Stomach smooth muscle (tissue), 2 donors: ENCODE data around the gene NPPC.
"Not testable (repeated sequence)": the region's sequence is repeated elsewhere in the genome, so short reads cannot be mapped to it uniquely, and the experiment has no call there.

Source experiments
- H3K27ac ChIP-seq: one replicate; pipeline ENCODE4 v1.7.0; 2013; ENCODE audit warnings: mild to moderate bottlenecking, low read length, inconsistent platforms
- H3K27me3 ChIP-seq, 2 donors: one replicate each; pipeline ENCODE4 v1.7.0; 2013; ENCODE audit warnings: low read length in 2 of 2; ENCODE audit not compliant: insufficient read depth in 2 of 2, control insufficient read depth in 1 of 2
- H3K36me3 ChIP-seq, 2 donors: one replicate each; pipeline ENCODE4 v1.7.0; 2013; ENCODE audit warnings: low read length in 2 of 2; ENCODE audit not compliant: control insufficient read depth in 2 of 2, insufficient read depth in 2 of 2
- H3K4me1 ChIP-seq: one replicate; pipeline ENCODE4 v1.7.0; 2013; ENCODE audit warnings: low read length; ENCODE audit not compliant: control insufficient read depth, insufficient read depth
- H3K4me3 ChIP-seq, 2 donors: one replicate each; pipeline ENCODE4 v1.7.0; 2013; ENCODE audit warnings: low read length in 2 of 2
- H3K9ac ChIP-seq, 2 donors: one replicate each; pipeline ENCODE4 v1.7.0; 2013; ENCODE audit warnings: low read length in 2 of 2, mild to moderate bottlenecking in 1 of 2
- H3K9me3 ChIP-seq, 2 donors: one replicate each; pipeline ENCODE4 v1.7.0; 2013; ENCODE audit warnings: low read length in 2 of 2; ENCODE audit not compliant: control insufficient read depth in 2 of 2
- donor health status: healthy.
- donor health status: Pancreatic carcinoma.

The NPPC gene

GRCh38 chr2:231884438-231885140 lies 41.6 kb downstream of the NPPC start:
- peaks cover 5% of the 10 kb centered on the region for H3K4me1 ChIP-seq
- no peak overlapping the region for H3K9ac ChIP-seq
- H3K4me3 ChIP-seq, result no peak overlapping the region
- H3K9me3 ChIP-seq, result peaks cover 0 to 5% of the 10 kb centered on the region in 2 donors
- H3K36me3 ChIP-seq, result no peaks in the 10 kb centered on the region
- H3K27me3 ChIP-seq, result no peaks in the 10 kb centered on the region
- no peak overlapping the region for H3K27ac ChIP-seq

DNA sequence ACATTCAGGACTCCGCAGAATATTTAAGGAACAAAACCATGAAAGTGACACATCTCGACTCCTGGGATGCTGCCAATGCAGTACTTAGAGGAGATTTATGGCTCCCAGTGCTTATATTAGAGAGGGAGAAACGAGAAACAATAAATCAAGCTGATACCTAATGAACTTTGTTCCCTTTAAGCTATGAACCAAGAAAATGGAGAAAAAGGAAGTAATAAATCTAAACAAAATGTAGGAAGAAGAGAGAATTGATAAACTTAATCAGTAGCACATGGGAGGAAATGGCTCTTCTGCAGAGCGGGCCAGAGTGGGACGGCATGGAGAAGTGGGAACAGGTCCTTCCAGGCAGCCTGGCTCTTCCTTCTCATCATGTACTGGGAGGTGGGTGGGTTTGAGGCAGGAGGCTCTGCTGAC lies 42.7 kb downstream of the NPPC start:
- Histone ChIP-seq H3K27ac (no peak overlapping the region), H3K27me3 (no peaks in the 10 kb centered on the region), H3K9ac (no peak overlapping the region), H3K9me3 (peaks cover 0 to 5% of the 10 kb centered on the region in 2 donors), H3K36me3 (no peaks in the 10 kb centered on the region), H3K4me1 (peaks cover 5% of the 10 kb centered on the region), H3K4me3 (no peak overlapping the region)

DNA sequence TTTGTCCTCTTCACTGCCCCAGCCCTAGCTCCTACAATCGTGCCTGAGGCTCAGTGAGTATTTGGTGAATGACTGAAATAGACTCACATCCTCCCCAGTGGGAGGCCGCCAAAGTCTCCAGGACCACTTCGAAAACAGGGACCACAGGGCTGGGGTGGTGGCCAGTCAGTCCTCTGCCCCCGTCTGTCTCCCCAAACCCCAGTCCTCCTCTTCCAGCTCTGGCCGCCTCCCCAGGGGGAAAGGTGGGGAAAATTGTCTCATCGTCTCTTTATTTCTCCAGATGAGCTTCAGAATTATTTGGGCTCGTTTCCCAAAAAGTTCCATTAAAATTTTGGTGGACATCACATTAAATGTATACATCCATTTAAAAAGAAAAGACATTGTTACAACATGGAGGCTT lies 43.5 kb downstream of the NPPC start:
- H3K4me1 ChIP-seq, result peaks cover 5% of the 10 kb centered on the region
- no peak overlapping the region for H3K27ac ChIP-seq
- peaks cover 0 to 5% of the 10 kb centered on the region in 2 donors for H3K9me3 ChIP-seq
- H3K4me3 ChIP-seq, result no peak overlapping the region
- no peak overlapping the region for H3K9ac ChIP-seq
- H3K27me3 ChIP-seq, result no peaks in the 10 kb centered on the region
- no peaks in the 10 kb centered on the region for H3K36me3 ChIP-seq

- H3K9me3 ChIP-seq, H3K27ac ChIP-seq, H3K27me3 ChIP-seq, H3K9ac ChIP-seq, H3K4me3 ChIP-seq, H3K4me1 ChIP-seq, H3K36me3 ChIP-seq: not testable (repeated sequence)
Measured at GRCh38 chr2:231880371-231880770, 45.8 kb downstream of the NPPC start.

DNA sequence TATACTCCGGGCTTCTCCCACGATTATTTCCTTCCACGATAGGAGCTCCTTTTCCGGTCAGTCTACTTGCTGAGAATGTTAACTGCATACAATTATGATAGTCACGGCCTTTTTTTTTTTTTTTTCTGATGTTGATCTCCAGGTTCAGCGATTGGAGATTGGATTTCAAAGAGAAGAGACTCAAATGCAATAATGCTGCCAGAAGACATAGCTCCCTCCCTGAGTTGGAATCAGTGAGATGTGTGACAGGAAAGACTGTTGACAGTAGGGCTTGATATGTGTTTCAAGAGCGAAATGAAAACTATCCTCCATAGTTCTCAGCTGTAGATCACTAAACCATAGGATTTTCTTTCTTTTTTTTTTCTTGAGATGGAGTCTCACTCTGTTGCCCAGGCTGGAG lies 47.0 kb downstream of the NPPC start:
- no peak overlapping the region for H3K4me3 ChIP-seq
- peaks cover 5% of the 10 kb centered on the region for H3K4me1 ChIP-seq
- H3K9me3 ChIP-seq, result no peaks in the 10 kb centered on the region
- no peak overlapping the region for H3K27ac ChIP-seq
- no peaks in the 10 kb centered on the region for H3K36me3 ChIP-seq
- H3K9ac ChIP-seq, result no peak overlapping the region
- peaks cover 5 to 10% of the 10 kb centered on the region in 2 donors for H3K27me3 ChIP-seq

- Histone ChIP-seq H3K36me3 (no peaks in the 10 kb centered on the region), H3K4me3 (no peak overlapping the region), H3K4me1 (no peaks in the 10 kb centered on the region), H3K27me3 (peaks cover 8 to 16% of the 10 kb centered on the region in 2 donors), H3K9ac (no peak overlapping the region), H3K9me3 (no peaks in the 10 kb centered on the region), H3K27ac (no peak overlapping the region)
Measured at GRCh38 chr2:231877533-231878456, 48.4 kb downstream of the NPPC start.

- H3K36me3 ChIP-seq, result no peaks in the 10 kb centered on the region
- no peak overlapping the region for H3K4me3 ChIP-seq
- H3K4me1 ChIP-seq, result no peaks in the 10 kb centered on the region
- H3K27ac ChIP-seq, result no peak overlapping the region
- H3K9me3 ChIP-seq, result no peaks in the 10 kb centered on the region
- peaks cover 8 to 16% of the 10 kb centered on the region in 2 donors for H3K27me3 ChIP-seq
- no peak overlapping the region for H3K9ac ChIP-seq
Measured at GRCh38 chr2:231874944-231875343, 51.3 kb downstream of the NPPC start.
